CD4-positive, alpha-beta T cell (primary cell): ENCODE measurements around the gene SCAMP3. TPM values are rescaled to one million over a fixed set of nuclear protein-coding genes. Genes with fewer than 3 reads are reported as not detected.
"Not testable (repeated sequence)": the region's sequence is repeated elsewhere in the genome, so short reads cannot be mapped to it uniquely, and the experiment has no call there.

Source experiments
- ATAC-seq: fragments of 200-7000 bp; cut with Tn5 transposase; one replicate; pipeline ENCODE4 v1.10.0; 2022; ENCODE audit warnings: mild to moderate bottlenecking; ENCODE audit not compliant: poor library complexity
- CTCF ChIA-PET: fragments of 350-600 bp; sonication (Branson Sonifier 250); formaldehyde crosslinking; loops from one replicate; lab custom pipeline; 2021; ENCODE audit warnings: antibody characterized with exemption, inconsistent platforms; lab: Charles Lee
- POLR2A ChIA-PET: fragments of 350-600 bp; sonication (Branson Sonifier 250); formaldehyde crosslinking; loops from one replicate; lab custom pipeline; 2021; ENCODE audit warnings: antibody characterized with exemption, inconsistent platforms; lab: Charles Lee
- DNase-seq, 14 experiments: peaks; one replicate each; pipeline ENCODE4 v3.0.0-alpha.2; 2013 to 2020; ENCODE audit warnings: mixed read lengths in 2 of 14
- H3K27ac ChIP-seq, 2 donors: one replicate each; pipeline versions ENCODE4 v1.5.1 to v1.7.0; 2013; ENCODE audit warnings: low read length in 2 of 2, low read depth in 1 of 2, mild to moderate bottlenecking in 1 of 2
- H3K27me3 ChIP-seq, 2 experiments: 1 replicate in 1 of 2; 2 replicates in 1 of 2; pipeline versions ENCODE4 v1.6.1 to v1.7.0; 2013; ENCODE audit warnings: low read length in 2 of 2, control low read depth in 1 of 2, mild to moderate bottlenecking in 1 of 2, moderate library complexity in 1 of 2; ENCODE audit not compliant: insufficient read depth in 2 of 2, control insufficient read depth in 1 of 2
- H3K36me3 ChIP-seq: one replicate; pipeline ENCODE4 v1.6.1; 2013; ENCODE audit warnings: low read length, control low read depth; ENCODE audit not compliant: insufficient read depth
- H3K4me1 ChIP-seq: one replicate; pipeline ENCODE4 v1.6.1; 2013; ENCODE audit warnings: low read length, control low read depth; ENCODE audit not compliant: insufficient read depth
- H3K4me3 ChIP-seq: one replicate; pipeline ENCODE4 v1.5.1; 2013; ENCODE audit warnings: mild to moderate bottlenecking, low read length, moderate library complexity
- H3K9me3 ChIP-seq, 2 experiments: 1 replicate in 1 of 2; 2 replicates in 1 of 2; pipeline versions ENCODE4 v1.6.1 to v1.7.0; 2013; ENCODE audit warnings: low read length in 2 of 2, mild to moderate bottlenecking in 2 of 2, control low read depth in 1 of 2, moderate library complexity in 1 of 2; ENCODE audit not compliant: control insufficient read depth in 1 of 2, insufficient read depth in 1 of 2
- H3K27ac Mint-ChIP-seq: one replicate; pipeline ENCODE4 v1.8.0; 2020; ENCODE audit warnings: mixed read lengths
- H3K27me3 Mint-ChIP-seq: one replicate; pipeline ENCODE4 v1.8.0; 2021; ENCODE audit warnings: mixed read lengths
- H3K36me3 Mint-ChIP-seq: one replicate; pipeline ENCODE4 v1.8.0; 2021; ENCODE audit warnings: low read depth, mixed read lengths
- H3K4me1 Mint-ChIP-seq: one replicate; pipeline ENCODE4 v1.8.0; 2021; ENCODE audit warnings: low read depth, mixed read lengths
- H3K4me3 Mint-ChIP-seq: one replicate; pipeline ENCODE4 v1.8.0; 2020; ENCODE audit warnings: mild to moderate bottlenecking, mixed read lengths
- H3K9me3 Mint-ChIP-seq: one replicate; pipeline ENCODE4 v1.8.0; 2020; ENCODE audit warnings: mixed read lengths
- intact Hi-C, 2 experiments: fragments of 100-400 bp; cut with DNase I in 1 of 2; cut with micrococcal nuclease in 1 of 2; formaldehyde crosslinking; loops; one replicate each; pipeline versions ENCODE4 v1.15.1 to v1.9.0; 2023 to 2025; cut with DNase I, micrococcal nuclease
- total RNA-seq, 174 experiments: library from RNA in 2 of 174; stranded (reverse) in 2 of 174; gene quantifications; one replicate each; pipeline ENCODE4 v1.2.3 and lab custom pipeline; 2021 to 2026
- TF ChIP-seq, protein P1 (sequence below): fragments of 200-600 bp; IDR thresholded peaks from one replicate; pipeline ENCODE4 v1.8.0; 2022; ENCODE audit warnings: antibody characterized with exemption, mild to moderate bottlenecking

SCAMP3 gene
- total RNA-seq, 2 experiments from 2014 or later, result 54.8 to 55.6 TPM

DNA sequence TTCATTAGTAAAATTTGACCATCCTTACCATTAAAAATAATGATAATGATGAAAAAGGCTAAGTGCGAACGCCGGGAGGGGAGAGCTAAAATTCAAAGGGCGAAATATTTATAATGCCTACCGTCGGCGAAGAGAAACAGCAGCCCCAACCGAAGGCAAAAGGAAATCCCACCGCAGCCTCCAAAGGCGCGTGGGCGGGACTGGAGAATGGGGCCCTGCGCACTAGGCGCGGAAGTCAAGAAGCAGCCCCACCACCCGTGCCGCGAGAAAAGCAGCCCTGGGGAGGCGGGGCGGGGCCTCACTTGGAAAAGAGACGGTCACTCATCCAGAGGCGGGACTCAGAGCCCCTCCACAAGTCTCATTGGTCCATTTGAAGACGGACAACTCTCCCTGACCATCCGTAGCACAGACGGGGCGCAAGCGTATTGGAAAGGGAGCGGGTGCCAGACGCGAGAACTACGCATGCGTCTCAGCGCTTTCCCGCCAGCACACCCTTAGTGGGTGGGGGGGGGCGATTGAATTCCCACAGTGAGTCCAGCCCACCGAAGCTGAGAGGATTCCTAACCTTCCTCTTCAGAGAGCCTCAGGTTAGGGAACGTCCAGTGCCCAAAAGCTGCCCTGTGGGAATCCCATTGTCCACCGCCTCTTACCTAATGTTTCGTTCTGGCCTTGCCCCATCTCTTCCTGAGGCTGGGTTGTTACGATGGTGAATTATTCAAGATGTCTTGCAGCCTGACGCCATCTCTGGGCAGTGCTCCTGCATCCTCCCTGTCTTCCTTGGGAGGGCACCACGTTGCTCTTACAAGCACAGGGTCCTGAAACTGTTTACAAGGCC is 34.7 kb downstream of the SCAMP3 start:
- peak; percentile 96 to 100 (median 98) for DNase-seq
- no peaks in the 10 kb centered on the region for H3K27me3 ChIP-seq
- peak; percentile 93 for ATAC-seq
- no peaks in the 10 kb centered on the region for H3K36me3 Mint-ChIP-seq
- peaks cover 26% of the 10 kb centered on the region for H3K4me1 Mint-ChIP-seq
- peaks cover 25% of the 10 kb centered on the region for H3K4me1 ChIP-seq
- intact Hi-C loops, result loop anchor here (1.0 to 5.0 kb wide), 5 partner anchors 15 to 137 kb away; no protein-coding TSS in a partner anchor
- H3K27ac ChIP-seq, result peak overlapping the region; percentile 82 to 87
- peaks cover 4% of the 10 kb centered on the region for H3K36me3 ChIP-seq
- ChIA-PET CTCF (interaction anchor here (0.9 to 3.3 kb wide), 14 partner anchors 13 to 143 kb away, joined by 3 to 23 read pairs (median 4); partner anchors contain the start of genes KRTCAP2, MTX1 and TRIM46), POLR2A (interaction anchor here (0.9 to 3.4 kb wide), 12 partner anchors 8 to 97 kb away, joined by 3 to 42 read pairs (median 5); partner anchors contain the start of genes KRTCAP2, MTX1 and THBS3)
- no peaks in the 10 kb centered on the region for H3K9me3 Mint-ChIP-seq
- peak overlapping the region; percentile 75 for H3K4me3 ChIP-seq
- H3K9me3 ChIP-seq, result no peaks in the 10 kb centered on the region
- TF ChIP-seq, protein P1, sequence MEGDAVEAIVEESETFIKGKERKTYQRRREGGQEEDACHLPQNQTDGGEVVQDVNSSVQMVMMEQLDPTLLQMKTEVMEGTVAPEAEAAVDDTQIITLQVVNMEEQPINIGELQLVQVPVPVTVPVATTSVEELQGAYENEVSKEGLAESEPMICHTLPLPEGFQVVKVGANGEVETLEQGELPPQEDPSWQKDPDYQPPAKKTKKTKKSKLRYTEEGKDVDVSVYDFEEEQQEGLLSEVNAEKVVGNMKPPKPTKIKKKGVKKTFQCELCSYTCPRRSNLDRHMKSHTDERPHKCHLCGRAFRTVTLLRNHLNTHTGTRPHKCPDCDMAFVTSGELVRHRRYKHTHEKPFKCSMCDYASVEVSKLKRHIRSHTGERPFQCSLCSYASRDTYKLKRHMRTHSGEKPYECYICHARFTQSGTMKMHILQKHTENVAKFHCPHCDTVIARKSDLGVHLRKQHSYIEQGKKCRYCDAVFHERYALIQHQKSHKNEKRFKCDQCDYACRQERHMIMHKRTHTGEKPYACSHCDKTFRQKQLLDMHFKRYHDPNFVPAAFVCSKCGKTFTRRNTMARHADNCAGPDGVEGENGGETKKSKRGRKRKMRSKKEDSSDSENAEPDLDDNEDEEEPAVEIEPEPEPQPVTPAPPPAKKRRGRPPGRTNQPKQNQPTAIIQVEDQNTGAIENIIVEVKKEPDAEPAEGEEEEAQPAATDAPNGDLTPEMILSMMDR, result no peak
- peak overlapping the region; percentile 72 for H3K4me3 Mint-ChIP-seq
- no peaks in the 10 kb centered on the region for H3K27me3 Mint-ChIP-seq
- H3K27ac Mint-ChIP-seq, result peak overlapping the region; percentile 74

DNA sequence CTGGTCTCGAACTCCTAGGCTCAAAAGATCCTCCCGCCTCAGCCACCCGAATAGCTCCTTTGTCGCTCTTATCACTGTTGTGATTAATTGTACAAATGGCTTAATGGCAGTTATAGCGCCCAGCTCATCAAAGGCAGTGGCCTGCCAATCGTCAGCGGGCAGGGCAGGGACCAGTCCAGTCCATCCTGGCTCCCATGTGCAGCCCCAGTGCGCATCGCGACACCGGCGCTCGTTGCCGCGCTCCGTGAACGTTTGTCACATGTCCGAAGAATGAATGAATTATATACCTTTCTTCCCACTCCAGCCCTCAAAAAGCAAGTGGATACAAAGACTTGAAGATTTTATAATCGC is 35.3 kb downstream of the SCAMP3 start:
- intact Hi-C loops, result loop anchor here (1.0 to 5.0 kb wide), 6 partner anchors 17 to 136 kb away; partner anchors contain the start of gene THBS3 (in 2 of the 2)
- Histone ChIP-seq H3K9me3 (no peaks in the 10 kb centered on the region), H3K36me3 (peaks cover 4% of the 10 kb centered on the region), H3K4me1 (peaks cover 25% of the 10 kb centered on the region), H3K27me3 (no peaks in the 10 kb centered on the region), H3K27ac (peak overlapping the region; percentile 82 to 87), H3K4me3 (peak overlapping the region; percentile 75)
- ChIA-PET CTCF (interaction anchor here (0.9 to 3.3 kb wide), 14 partner anchors 14 to 142 kb away, joined by 3 to 23 read pairs (median 4); partner anchors contain the start of genes KRTCAP2, MTX1 and TRIM46), POLR2A (interaction anchor here (0.9 to 3.4 kb wide), 12 partner anchors 8 to 97 kb away, joined by 3 to 42 read pairs (median 5); partner anchors contain the start of genes KRTCAP2, MTX1 and THBS3)
- Mint-ChIP-seq H3K27me3 (no peaks in the 10 kb centered on the region), H3K27ac (peak overlapping the region; percentile 74), H3K4me1 (peaks cover 26% of the 10 kb centered on the region), H3K36me3 (no peaks in the 10 kb centered on the region), H3K9me3 (no peaks in the 10 kb centered on the region), H3K4me3 (peak overlapping the region; percentile 72)
- ATAC-seq (peak; percentile 2), DNase-seq (peak in 3 of 14 experiments; percentile 23 to 44 (median 40))
- TF ChIP-seq, protein P1, result peak; percentile 66

DNA sequence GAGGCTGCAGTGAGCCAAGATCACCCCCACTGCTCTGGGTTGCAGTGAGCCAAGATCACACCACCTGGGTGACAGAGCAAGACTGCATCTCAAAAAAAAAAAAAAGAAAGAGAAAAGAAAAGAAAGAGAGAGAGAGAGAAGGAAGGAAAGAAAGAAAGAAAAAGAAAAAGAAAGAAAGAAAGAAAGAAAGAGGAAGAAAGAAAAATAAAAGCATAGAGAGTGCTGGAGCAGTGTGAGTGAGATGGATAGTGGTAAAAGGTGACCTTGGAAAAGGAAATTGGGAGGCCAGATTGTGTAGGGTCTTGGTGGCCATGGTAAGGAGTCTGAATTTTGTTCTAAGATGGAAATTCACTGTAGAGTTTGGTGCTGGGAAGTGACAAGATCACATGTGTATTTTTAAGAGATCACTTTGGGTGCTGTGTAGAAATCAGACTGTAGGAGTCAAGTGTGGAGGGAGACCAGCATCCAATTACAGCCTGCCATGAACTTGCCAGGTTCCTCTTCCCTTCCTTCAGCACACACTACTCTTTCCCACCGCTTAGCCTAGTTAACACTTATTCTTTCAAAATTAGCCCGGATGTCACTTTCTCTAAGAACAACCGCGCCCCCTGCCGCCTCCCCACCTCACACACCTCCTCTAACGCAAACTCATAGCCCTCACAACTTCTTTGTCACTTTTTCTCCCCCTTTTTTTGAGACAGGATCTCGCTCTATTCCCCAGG is 35.8 kb downstream of the SCAMP3 start:
- ChIA-PET CTCF (interaction anchor here (0.8 to 3.3 kb wide), 15 partner anchors 15 to 142 kb away, joined by 3 to 23 read pairs (median 3); partner anchors contain the start of genes KRTCAP2, MTX1 and TRIM46), POLR2A (interaction anchor here (0.9 to 3.4 kb wide), 12 partner anchors 7 to 98 kb away, joined by 3 to 42 read pairs (median 5); partner anchors contain the start of genes KRTCAP2, MTX1 and THBS3)
- no peaks in the 10 kb centered on the region for H3K27me3 Mint-ChIP-seq
- H3K27ac ChIP-seq, result peak overlapping the region; percentile 82 to 87
- H3K9me3 Mint-ChIP-seq, result no peaks in the 10 kb centered on the region
- ATAC-seq, result peak; percentile 57
- peaks cover 25% of the 10 kb centered on the region for H3K4me1 ChIP-seq
- peak overlapping the region; percentile 72 for H3K4me3 Mint-ChIP-seq
- peaks cover 4% of the 10 kb centered on the region for H3K36me3 ChIP-seq
- intact Hi-C loops, result loop anchor here (1.0 to 5.0 kb wide), 5 partner anchors 19 to 136 kb away; partner anchors contain the start of gene THBS3 (in 2 of the 2)
- H3K36me3 Mint-ChIP-seq, result no peaks in the 10 kb centered on the region
- TF ChIP-seq, protein P1, result peak; percentile 81
- H3K4me3 ChIP-seq, result peak overlapping the region; percentile 75
- peaks cover 26% of the 10 kb centered on the region for H3K4me1 Mint-ChIP-seq
- H3K27me3 ChIP-seq, result no peaks in the 10 kb centered on the region
- H3K27ac Mint-ChIP-seq, result peak overlapping the region; percentile 74
- no peaks in the 10 kb centered on the region for H3K9me3 ChIP-seq
- DNase-seq, result peak; percentile 70 to 96 (median 88)

DNA sequence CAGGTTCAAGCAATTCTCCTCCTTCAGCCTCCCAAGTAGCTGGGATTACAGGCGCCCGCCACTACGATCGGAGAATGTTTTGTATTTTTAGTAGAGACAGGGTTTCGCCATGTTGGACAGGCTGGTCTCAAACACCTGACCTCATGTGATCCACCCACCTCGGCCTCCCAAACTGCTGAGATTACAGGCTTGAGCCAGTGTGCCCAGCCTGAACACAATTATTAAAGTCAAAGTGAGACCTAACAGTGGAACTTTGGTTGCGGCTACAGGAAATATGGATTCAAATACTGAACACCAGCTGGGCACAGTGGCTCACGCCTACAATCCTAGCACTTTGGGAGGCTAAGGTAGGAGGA is 36.8 kb downstream of the SCAMP3 start:
- POLR2A ChIA-PET, result interaction anchor here (2.5 to 3.4 kb wide), 2 partner anchors 19 to 31 kb away, joined by 8 to 16 read pairs; no protein-coding TSS in a partner anchor
- not testable (repeated sequence) for H3K27me3 Mint-ChIP-seq, H3K9me3 ChIP-seq, H3K4me3 ChIP-seq, H3K4me3 Mint-ChIP-seq, H3K27ac Mint-ChIP-seq, H3K27me3 ChIP-seq, H3K36me3 ChIP-seq, H3K9me3 Mint-ChIP-seq, H3K27ac ChIP-seq, DNase-seq, H3K36me3 Mint-ChIP-seq, ATAC-seq
- peaks cover 26% of the 10 kb centered on the region for H3K4me1 Mint-ChIP-seq
- peaks cover 28% of the 10 kb centered on the region for H3K4me1 ChIP-seq
- CTCF ChIA-PET, result interaction anchor here (0.8 to 1.5 kb wide), 2 partner anchors 21 to 58 kb away, joined by 3 read pairs; no protein-coding TSS in a partner anchor
- intact Hi-C loops, result loop anchor here (5.0 kb wide), 2 partner anchors 33 to 133 kb away; no protein-coding TSS in a partner anchor
